ENCODE data around the gene NDUFS7. TPM values are rescaled to one million over a fixed set of nuclear protein-coding genes. Genes with fewer than 3 reads are reported as not detected.

NDUFS7 gene
- total and polyA plus RNA-seq, 9 of the 15 experiments (the other 6 are each of a cell fraction or from before 2014, with no cell fraction given), result 6.0 to 271 (median 60.6) TPM

GRCh38 chr19:1384478-1385110 lies 887 bp downstream of the NDUFS7 start:
- Histone ChIP-seq H4K20me1 (replicated peaks; ENCODE audit: control insufficient read depth, insufficient read depth, low read length) (peaks cover 5% of the 10 kb centered on the region), H3K9me3 (replicated peaks; ENCODE audit: control insufficient read depth, insufficient read depth, low read depth, low read length) (no peaks in the 10 kb centered on the region), H3K4me1 (replicated peaks in 1 of 2; ENCODE audit: control insufficient read depth in 2 of 2, insufficient read depth in 2 of 2, low read length in 2 of 2) (peaks cover 0 to 44% of the 10 kb centered on the region in 2 experiments; a peak in 2 of 5 replicates), H3K27me3 (ENCODE audit: control insufficient read depth in 2 of 2, insufficient read depth in 2 of 2, low read length in 2 of 2) (no peaks in the 10 kb centered on the region), H3K9me1 (ENCODE audit: control insufficient read depth, insufficient read depth, low read length) (no peaks in the 10 kb centered on the region), H3K79me2 (ENCODE audit: control insufficient read depth, insufficient read depth, low read length) (peaks cover 45% of the 10 kb centered on the region), H3K36me3 (ENCODE audit: control insufficient read depth, insufficient read depth, low read length) (peaks cover 44% of the 10 kb centered on the region; the same call in 2 of the 3 replicates), H3K4me3 (peak overlapping the region; percentile 91), H3K4me2 (ENCODE audit: insufficient read depth, low read length) (peak overlapping the region; percentile 91), H3K27ac (ENCODE audit: extremely low read depth, low read depth, low read length) (peak overlapping the region; percentile 97), H2AFZ (ENCODE audit: low read depth, low read length) (no peak overlapping the region), H3K9ac (ENCODE audit: insufficient read depth in 1 of 2, low read depth in 2 of 2, low read length in 2 of 2) (peak overlapping the region; percentile 98 to 100)
- CTCF ChIA-PET (ENCODE audit: low intra/inter-chr PET ratio), result no interaction called here
- ATAC-seq, result 0 out of 3 replicates have a peak, but pooled peaks have one; percentile 4
- TF ChIP-seq PYGO2 (tag; IDR thresholded peaks at IDR 0.05) (no peak), PHF21A (IDR thresholded peaks at IDR 0.05; ENCODE audit: borderline replicate concordance, low read depth) (0 out of 2 replicates have a peak, but pooled peaks have one; percentile 30), MEIS2 (IDR thresholded peaks at IDR 0.05; ENCODE audit: partially characterized antibody) (no peak), KDM1A (IDR thresholded peaks at IDR 0.05) (peak in 1 of 2 experiments; percentile 49; a peak in 1 of 4 replicates), ZC3H4 (CRISPR knock-in tag; IDR thresholded peaks at IDR 0.05; ENCODE audit: borderline replicate concordance) (peak; percentile 15; the same call in 1 of the 2 replicates), ZNF431 (CRISPR knock-in tag; IDR thresholded peaks at IDR 0.05) (no peak)
- POLR2A ChIA-PET, result interaction anchor here (0.6 to 1.4 kb wide), 4 partner anchors 12 to 115 kb away, joined by 3 to 6 read pairs (median 4); partner anchors contain the start of gene CIRBP
- BruUV-seq (replicated peaks), result no TSS peak
- in situ Hi-C loops (cut with MboI), result loop anchor here (5.0 kb wide), 1 partner anchor 107 kb away; the partner anchor contains the start of gene FAM174C
- FAIRE-seq, result no peak
- 22% methylated on average over 17 of the region's 17 CpGs for whole genome bisulfite sequencing (ENCODE audit: insufficient coverage, low coverage, missing lambda C conversion rate)
- DNase-seq (ENCODE audit: extremely low read depth in 1 of 4, low spot score in 3 of 4), result peak in 1 of 4 experiments; percentile 33
- intact Hi-C loops (cut with micrococcal nuclease), result no loop called here
